Liver (tissue), 9 donors: ENCODE data around the gene MPZ. TPM values are rescaled to one million over a fixed set of nuclear protein-coding genes. Genes with fewer than 3 reads are reported as not detected.

Experiments used
- DNase-seq: peaks from one replicate; pipeline ENCODE4 v3.0.0-alpha.2; 2017; ENCODE audit warnings: low spot score
- H3K27ac ChIP-seq, 2 donors: one replicate each; pipeline ENCODE4 v1.7.0; 2013; ENCODE audit warnings: inconsistent platforms in 2 of 2, low read length in 2 of 2, control low read depth in 1 of 2, low read depth in 1 of 2, mild to moderate bottlenecking in 1 of 2
- H3K27me3 ChIP-seq, 4 donors: one replicate each; pipeline versions ENCODE4 v1.6.1 to v1.7.0; 2013; ENCODE audit warnings: low read length in 3 of 4, inconsistent platforms in 1 of 4, mild to moderate bottlenecking in 1 of 4, moderate library complexity in 1 of 4; ENCODE audit not compliant: control insufficient read depth in 4 of 4, insufficient read depth in 4 of 4
- H3K36me3 ChIP-seq, 4 donors: one replicate each; pipeline versions ENCODE4 v1.6.1 to v1.7.0; 2013; ENCODE audit warnings: low read length in 3 of 4, mild to moderate bottlenecking in 3 of 4, low read depth in 1 of 4, moderate library complexity in 1 of 4; ENCODE audit not compliant: control insufficient read depth in 4 of 4, insufficient read depth in 3 of 4
- H3K4me1 ChIP-seq, 4 donors: one replicate each; pipeline versions ENCODE4 v1.6.1 to v1.7.0; 2013; ENCODE audit warnings: low read length in 3 of 4, mild to moderate bottlenecking in 3 of 4, moderate library complexity in 1 of 4; ENCODE audit not compliant: control insufficient read depth in 4 of 4, insufficient read depth in 4 of 4
- H3K4me3 ChIP-seq, 3 donors: one replicate each; pipeline versions ENCODE4 v1.6.1 to v1.7.0; 2013; ENCODE audit warnings: low read length in 3 of 3, control low read depth in 1 of 3, low read depth in 1 of 3, mild to moderate bottlenecking in 1 of 3
- H3K9ac ChIP-seq, 2 donors: one replicate each; pipeline ENCODE4 v1.7.0; 2013; ENCODE audit warnings: low read length in 2 of 2, mild to moderate bottlenecking in 2 of 2, moderate library complexity in 2 of 2, control low read depth in 1 of 2, low read depth in 1 of 2
- H3K9me3 ChIP-seq, 4 donors: one replicate each; pipeline versions ENCODE4 v1.6.1 to v1.7.0; 2013; ENCODE audit warnings: low read length in 3 of 4; ENCODE audit not compliant: control insufficient read depth in 4 of 4
- EGR1 ChIP-seq, 2 donors: IDR thresholded peaks; 2 replicates each; pipeline ENCODE4 v1.6.1; 2016 to 2018; ENCODE audit warnings: antibody characterized with exemption in 2 of 2, low read depth in 2 of 2
- FOXA1 ChIP-seq: IDR thresholded peaks from 2 replicates; pipeline ENCODE4 v1.6.1; 2016; ENCODE audit warnings: antibody characterized with exemption
- FOXA2 ChIP-seq: IDR thresholded peaks from 2 replicates; pipeline ENCODE4 v1.6.1; 2016; ENCODE audit warnings: antibody characterized with exemption
- GABPA ChIP-seq, 2 donors: IDR thresholded peaks in 1 of 2; conservative IDR thresholded peaks in 1 of 2; 2 replicates each; pipeline ENCODE4 v1.6.1; 2016; ENCODE audit warnings: antibody characterized with exemption in 2 of 2, mild to moderate bottlenecking in 1 of 2, moderate library complexity in 1 of 2
- HNF4A ChIP-seq, 2 donors: conservative IDR thresholded peaks; 2 replicates each; pipeline ENCODE4 v1.6.1; 2016; ENCODE audit warnings: antibody characterized with exemption in 2 of 2, mild to moderate bottlenecking in 2 of 2
- HNF4G ChIP-seq: IDR thresholded peaks from 2 replicates; pipeline ENCODE4 v1.6.1; 2016; ENCODE audit warnings: antibody characterized with exemption
- JUND ChIP-seq, 2 donors: IDR thresholded peaks; 2 replicates each; pipeline ENCODE4 v1.6.1; 2016; ENCODE audit warnings: antibody characterized with exemption in 2 of 2
- NR2F2 ChIP-seq: IDR thresholded peaks from 2 replicates; pipeline ENCODE4 v1.6.1; 2016; ENCODE audit warnings: antibody characterized with exemption
- RAD21 ChIP-seq, 2 donors: IDR thresholded peaks; 2 replicates each; pipeline ENCODE4 v1.6.1; 2016; ENCODE audit warnings: antibody characterized with exemption in 2 of 2, mild to moderate bottlenecking in 2 of 2
- RXRA ChIP-seq, 2 donors: IDR thresholded peaks; 2 replicates each; pipeline ENCODE4 v1.6.1; 2017 to 2018; ENCODE audit warnings: antibody characterized with exemption in 2 of 2, mild to moderate bottlenecking in 1 of 2
- SP1 ChIP-seq: IDR thresholded peaks from 2 replicates; pipeline ENCODE4 v1.6.1; 2018; ENCODE audit warnings: antibody characterized with exemption, mild to moderate bottlenecking
- TAF1 ChIP-seq: conservative IDR thresholded peaks from 2 replicates; pipeline ENCODE4 v1.6.1; 2016; ENCODE audit warnings: antibody characterized with exemption, mild to moderate bottlenecking
- YY1 ChIP-seq: IDR thresholded peaks from 2 replicates; pipeline ENCODE4 v1.6.1; 2016; ENCODE audit warnings: antibody characterized with exemption, mild to moderate bottlenecking
- WGBS: extraction: QIAGEN DNeasy Blood & Tissue Kit; methylation state at CpG from one replicate; pipeline ENCODE4 v1.1.7; 2013; 5-methylcytosine and 5-hydroxymethylcytosine counted together
- polyA plus RNA-seq, 2 donors: library from polyadenylated mRNA; stranded (reverse) in 1 of 2; unstranded in 1 of 2; fragments of 200-250 nt in 1 of 2; fragments of >200 nt in 1 of 2; fragmentation: Nextera tagmentation in 1 of 2; extraction: Ambion mirVana in 1 of 2; gene quantifications; one replicate each; pipeline versions ENCODE4 v1.2.1 to v1.2.3, GENCODE V29; 2013 to 2015
- total RNA-seq, 2 donors: library from RNA; depleted of rRNA; stranded (reverse); fragments of >200 nt; gene quantifications; one replicate each; pipeline ENCODE4 v1.2.3, GENCODE V29; 2014
- TF ChIP-seq, protein P1 (sequence below): fragments of 150-350 bp; IDR thresholded peaks from 2 replicates; pipeline ENCODE4 v1.5.1; 2017; ENCODE audit warnings: improper control_type of control experiment, low read depth, low read length; ENCODE audit not compliant: missing input control
- TF ChIP-seq, protein P2 (sequence below): IDR thresholded peaks from 2 replicates; pipeline ENCODE4 v1.6.1; 2016; ENCODE audit warnings: antibody characterized with exemption, mild to moderate bottlenecking
- TF ChIP-seq, protein P3 (sequence below): IDR thresholded peaks from 2 replicates; pipeline ENCODE4 v1.6.1; 2016; ENCODE audit warnings: antibody characterized with exemption
- TF ChIP-seq, protein P4 (sequence below): IDR thresholded peaks from 2 replicates; pipeline ENCODE4 v1.6.1; 2016; ENCODE audit warnings: antibody characterized with exemption
- TF ChIP-seq, protein P5 (sequence below): IDR thresholded peaks from 2 replicates; pipeline ENCODE4 v1.6.1; 2016; ENCODE audit warnings: antibody characterized with exemption
- donor health status: healthy.
- donor health status: healthy.
- donor health status: healthy.
- donor health status: healthy.
- donor health status: healthy.

Gene MPZ
- total and polyA plus RNA-seq, 4 donors = 0.37 to 7.4 (median 0.99) TPM

DNA sequence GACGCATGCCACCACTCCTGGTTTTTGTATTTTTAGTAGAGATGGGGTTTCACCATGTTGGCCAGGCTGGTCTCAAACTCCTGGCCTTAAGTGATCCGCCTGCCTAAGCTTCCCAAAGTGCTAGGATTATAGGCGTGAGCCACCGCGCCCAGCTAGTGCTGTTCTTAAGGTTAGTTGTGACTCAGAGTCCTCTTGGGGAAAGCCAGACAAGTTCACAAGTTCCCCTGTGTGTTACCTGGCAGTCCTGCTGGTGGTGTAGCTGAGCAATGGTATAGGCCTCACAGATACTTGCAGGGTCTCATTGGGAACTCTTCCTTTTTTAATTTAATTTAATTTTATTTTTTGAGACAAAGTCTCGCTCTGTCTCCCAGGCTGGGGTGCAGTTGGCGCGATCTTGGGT lies 47.3 kb upstream of the MPZ start:
- peaks cover 3 to 11% (median 7%) of the 10 kb centered on the region in 4 donors for H3K36me3 ChIP-seq

More for the DNA sequence above, 47.3 kb upstream of the MPZ start:
- WGBS = 98% methylated on average over 8 of the region's 8 CpGs
- Histone ChIP-seq H3K9me3 (no peaks in the 10 kb centered on the region), H3K27ac (no peak overlapping the region), H3K4me1 (no peaks in the 10 kb centered on the region), H3K9ac (no peak overlapping the region), H3K27me3 (no peaks in the 10 kb centered on the region), H3K4me3 (no peak overlapping the region)
- no peak for TF ChIP-seq FOXA1
- TF ChIP-seq, protein P1, sequence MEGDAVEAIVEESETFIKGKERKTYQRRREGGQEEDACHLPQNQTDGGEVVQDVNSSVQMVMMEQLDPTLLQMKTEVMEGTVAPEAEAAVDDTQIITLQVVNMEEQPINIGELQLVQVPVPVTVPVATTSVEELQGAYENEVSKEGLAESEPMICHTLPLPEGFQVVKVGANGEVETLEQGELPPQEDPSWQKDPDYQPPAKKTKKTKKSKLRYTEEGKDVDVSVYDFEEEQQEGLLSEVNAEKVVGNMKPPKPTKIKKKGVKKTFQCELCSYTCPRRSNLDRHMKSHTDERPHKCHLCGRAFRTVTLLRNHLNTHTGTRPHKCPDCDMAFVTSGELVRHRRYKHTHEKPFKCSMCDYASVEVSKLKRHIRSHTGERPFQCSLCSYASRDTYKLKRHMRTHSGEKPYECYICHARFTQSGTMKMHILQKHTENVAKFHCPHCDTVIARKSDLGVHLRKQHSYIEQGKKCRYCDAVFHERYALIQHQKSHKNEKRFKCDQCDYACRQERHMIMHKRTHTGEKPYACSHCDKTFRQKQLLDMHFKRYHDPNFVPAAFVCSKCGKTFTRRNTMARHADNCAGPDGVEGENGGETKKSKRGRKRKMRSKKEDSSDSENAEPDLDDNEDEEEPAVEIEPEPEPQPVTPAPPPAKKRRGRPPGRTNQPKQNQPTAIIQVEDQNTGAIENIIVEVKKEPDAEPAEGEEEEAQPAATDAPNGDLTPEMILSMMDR = no peak
- no peak for TF ChIP-seq RXRA (IDR thresholded peaks at IDR 0.05)
- TF ChIP-seq HNF4A (conservative IDR thresholded peaks at IDR 0.05) = no peak
- TF ChIP-seq TAF1 = no peak
- TF ChIP-seq, protein P2, sequence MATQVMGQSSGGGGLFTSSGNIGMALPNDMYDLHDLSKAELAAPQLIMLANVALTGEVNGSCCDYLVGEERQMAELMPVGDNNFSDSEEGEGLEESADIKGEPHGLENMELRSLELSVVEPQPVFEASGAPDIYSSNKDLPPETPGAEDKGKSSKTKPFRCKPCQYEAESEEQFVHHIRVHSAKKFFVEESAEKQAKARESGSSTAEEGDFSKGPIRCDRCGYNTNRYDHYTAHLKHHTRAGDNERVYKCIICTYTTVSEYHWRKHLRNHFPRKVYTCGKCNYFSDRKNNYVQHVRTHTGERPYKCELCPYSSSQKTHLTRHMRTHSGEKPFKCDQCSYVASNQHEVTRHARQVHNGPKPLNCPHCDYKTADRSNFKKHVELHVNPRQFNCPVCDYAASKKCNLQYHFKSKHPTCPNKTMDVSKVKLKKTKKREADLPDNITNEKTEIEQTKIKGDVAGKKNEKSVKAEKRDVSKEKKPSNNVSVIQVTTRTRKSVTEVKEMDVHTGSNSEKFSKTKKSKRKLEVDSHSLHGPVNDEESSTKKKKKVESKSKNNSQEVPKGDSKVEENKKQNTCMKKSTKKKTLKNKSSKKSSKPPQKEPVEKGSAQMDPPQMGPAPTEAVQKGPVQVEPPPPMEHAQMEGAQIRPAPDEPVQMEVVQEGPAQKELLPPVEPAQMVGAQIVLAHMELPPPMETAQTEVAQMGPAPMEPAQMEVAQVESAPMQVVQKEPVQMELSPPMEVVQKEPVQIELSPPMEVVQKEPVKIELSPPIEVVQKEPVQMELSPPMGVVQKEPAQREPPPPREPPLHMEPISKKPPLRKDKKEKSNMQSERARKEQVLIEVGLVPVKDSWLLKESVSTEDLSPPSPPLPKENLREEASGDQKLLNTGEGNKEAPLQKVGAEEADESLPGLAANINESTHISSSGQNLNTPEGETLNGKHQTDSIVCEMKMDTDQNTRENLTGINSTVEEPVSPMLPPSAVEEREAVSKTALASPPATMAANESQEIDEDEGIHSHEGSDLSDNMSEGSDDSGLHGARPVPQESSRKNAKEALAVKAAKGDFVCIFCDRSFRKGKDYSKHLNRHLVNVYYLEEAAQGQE = no peak
- no peak for TF ChIP-seq YY1
- TF ChIP-seq, protein P3, sequence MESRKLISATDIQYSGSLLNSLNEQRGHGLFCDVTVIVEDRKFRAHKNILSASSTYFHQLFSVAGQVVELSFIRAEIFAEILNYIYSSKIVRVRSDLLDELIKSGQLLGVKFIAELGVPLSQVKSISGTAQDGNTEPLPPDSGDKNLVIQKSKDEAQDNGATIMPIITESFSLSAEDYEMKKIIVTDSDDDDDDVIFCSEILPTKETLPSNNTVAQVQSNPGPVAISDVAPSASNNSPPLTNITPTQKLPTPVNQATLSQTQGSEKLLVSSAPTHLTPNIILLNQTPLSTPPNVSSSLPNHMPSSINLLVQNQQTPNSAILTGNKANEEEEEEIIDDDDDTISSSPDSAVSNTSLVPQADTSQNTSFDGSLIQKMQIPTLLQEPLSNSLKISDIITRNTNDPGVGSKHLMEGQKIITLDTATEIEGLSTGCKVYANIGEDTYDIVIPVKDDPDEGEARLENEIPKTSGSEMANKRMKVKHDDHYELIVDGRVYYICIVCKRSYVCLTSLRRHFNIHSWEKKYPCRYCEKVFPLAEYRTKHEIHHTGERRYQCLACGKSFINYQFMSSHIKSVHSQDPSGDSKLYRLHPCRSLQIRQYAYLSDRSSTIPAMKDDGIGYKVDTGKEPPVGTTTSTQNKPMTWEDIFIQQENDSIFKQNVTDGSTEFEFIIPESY = no peak
- TF ChIP-seq, protein P4, sequence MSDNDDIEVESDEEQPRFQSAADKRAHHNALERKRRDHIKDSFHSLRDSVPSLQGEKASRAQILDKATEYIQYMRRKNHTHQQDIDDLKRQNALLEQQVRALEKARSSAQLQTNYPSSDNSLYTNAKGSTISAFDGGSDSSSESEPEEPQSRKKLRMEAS = no peak
- no peak for TF ChIP-seq JUND (IDR thresholded peaks at IDR 0.05)
- no peak for TF ChIP-seq FOXA2
- no peak for TF ChIP-seq HNF4G
- TF ChIP-seq GABPA (IDR thresholded peaks at IDR 0.05 in 1 of 2, conservative IDR thresholded peaks at IDR 0.05 in 1 of 2) = no peak
- TF ChIP-seq NR2F2 = no peak
- no peak for TF ChIP-seq SP1
- no peak for TF ChIP-seq RAD21 (IDR thresholded peaks at IDR 0.05)
- TF ChIP-seq, protein P5, sequence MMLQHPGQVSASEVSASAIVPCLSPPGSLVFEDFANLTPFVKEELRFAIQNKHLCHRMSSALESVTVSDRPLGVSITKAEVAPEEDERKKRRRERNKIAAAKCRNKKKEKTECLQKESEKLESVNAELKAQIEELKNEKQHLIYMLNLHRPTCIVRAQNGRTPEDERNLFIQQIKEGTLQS = no peak
- TF ChIP-seq EGR1 (IDR thresholded peaks at IDR 0.05; ENCODE audit: low read depth in 2 of 2) = no peak
- DNase-seq = no peak
